Stimulated activated CD4-positive, alpha-beta T cell treated with anti-CD3 and anti-CD28 coated beads, TNF-alpha, amount 100 ng/mL, for 48 hours (primary cell): Measurements from ENCODE around the gene DENND1B.

ENCODE experiments used
- DNase-seq, 3 donors: peaks; one replicate each; pipeline ENCODE4 v3.0.0-alpha.2; 2020; ENCODE audit warnings: low read depth in 3 of 3

Gene DENND1B

GRCh38 chr1:197775282-197776262 is at the start of gene DENND1B:
TSS of gene DENND1B (minus strand) at chr1:197775480. CDS start at chr1:197775155, 325 bp downstream.
- DNase-seq = peak; percentile 47 to 70 (median 62)

GRCh38 chr1:197814306-197814705 is 39.0 kb upstream of the DENND1B start:
- DNase-seq = no peak

GRCh38 chr1:197813741-197814140 is 38.5 kb upstream of the DENND1B start:
- DNase-seq = no peak

- DNase-seq = no peak
Observed at GRCh38 chr1:197811769-197812168, 36.5 kb upstream of the DENND1B start.

GRCh38 chr1:197810812-197811211 is 35.5 kb upstream of the DENND1B start:
- DNase-seq = no peak

GRCh38 chr1:197808880-197809279 is 33.6 kb upstream of the DENND1B start:
- DNase-seq = no peak

- no peak for DNase-seq
Observed at GRCh38 chr1:197807739-197808453, 32.6 kb upstream of the DENND1B start.

- DNase-seq = no peak
Observed at GRCh38 chr1:197807216-197807615, 31.9 kb upstream of the DENND1B start.

- no peak for DNase-seq
Observed at GRCh38 chr1:197806718-197807117, 31.4 kb upstream of the DENND1B start.

GRCh38 chr1:197801684-197802083 is 26.4 kb upstream of the DENND1B start:
- DNase-seq = no peak

- no peak for DNase-seq
Observed at GRCh38 chr1:197801111-197801482, 25.8 kb upstream of the DENND1B start.

- DNase-seq = no peak
Observed at GRCh38 chr1:197800379-197801110, 25.3 kb upstream of the DENND1B start.

- DNase-seq = no peak
Observed at GRCh38 chr1:197799271-197799670, 24.0 kb upstream of the DENND1B start.

- no peak for DNase-seq
Observed at GRCh38 chr1:197798492-197798891, 23.2 kb upstream of the DENND1B start.

GRCh38 chr1:197797010-197797409 is 21.7 kb upstream of the DENND1B start:
- no peak for DNase-seq

- DNase-seq = no peak
Observed at GRCh38 chr1:197788741-197789739, 13.8 kb upstream of the DENND1B start.

GRCh38 chr1:197787623-197788536 is 12.6 kb upstream of the DENND1B start:
- DNase-seq = no peak

- DNase-seq = no peak
Observed at GRCh38 chr1:197787056-197787455, 11.8 kb upstream of the DENND1B start.

- DNase-seq = no peak
Observed at GRCh38 chr1:197786280-197786679, 11.0 kb upstream of the DENND1B start.

- DNase-seq = no peak
Observed at GRCh38 chr1:197783510-197783948, 8.2 kb upstream of the DENND1B start.
